GM12878 (cell line): ENCODE data around the gene MCC. TPM values are rescaled to one million over a fixed set of nuclear protein-coding genes. Genes with fewer than 3 reads are reported as not detected.

ENCODE experiments used
- ATAC-seq: fragments of 200-7000 bp; cut with Tn5 transposase; 3 replicates; pipeline ENCODE4 v1.9.1; 2020; ENCODE audit warnings: mild to moderate bottlenecking, moderate library complexity
- BruUV-seq: library from RNA; stranded (reverse); fragments of 400-500 nt; replicated peaks from 2 replicates; lab custom pipeline; 2021; lab: Mats Ljungman, UMichigan
- CTCF ChIA-PET: fragments of 300-600 bp; sonication (Branson Sonifier 250); formaldehyde crosslinking; extraction: SDS; loops from one replicate; lab custom pipeline; 2021; ENCODE audit warnings: inconsistent platforms; lab: Yijun Ruan, JAX
- POLR2A ChIA-PET: fragments of 350-600 bp; formaldehyde crosslinking; extraction: SDS; loops from one replicate; lab custom pipeline; 2021; ENCODE audit warnings: inconsistent platforms; lab: Charles Lee
- RAD21 ChIA-PET: fragments of 300-600 bp; sonication (Branson Sonifier 250); formaldehyde crosslinking; loops from one replicate; lab custom pipeline; 2023; ENCODE audit warnings: antibody characterized with exemption; ENCODE audit not compliant: unreplicated experiment; lab: Charles Lee
- SMC1A ChIA-PET: fragments of 300-600 bp; sonication (Branson Sonifier 250); formaldehyde crosslinking; loops from one replicate; lab custom pipeline; 2023; ENCODE audit not compliant: unreplicated experiment, uncharacterized antibody; lab: Charles Lee
- DNase-seq: peaks from one replicate; pipeline ENCODE4 v3.0.0-alpha.2; 2011; ENCODE audit warnings: low read depth, low spot score
- FAIRE-seq: peaks from 3 replicates; lab custom pipeline; 2011; peaks lifted over from hg19 to GRCh38; lab: Jason Lieb, UNC
- H2AFZ ChIP-seq: 2 replicates; pipeline ENCODE4 v1.6.0; 2011; ENCODE audit warnings: low read depth, low read length, control low read depth; ENCODE audit not compliant: control insufficient read depth
- H3K27ac ChIP-seq: 2 replicates; pipeline ENCODE4 v1.5.1; 2011; ENCODE audit warnings: control low read depth; ENCODE audit not compliant: control insufficient read depth, insufficient read depth
- H3K27me3 ChIP-seq, 2 experiments: replicated peaks in 1 of 2; 2 replicates each; pipeline versions ENCODE4 v1.6.0 to v1.6.1; 2011; ENCODE audit warnings: low read length in 1 of 2; ENCODE audit not compliant: control insufficient read depth in 2 of 2, insufficient read depth in 2 of 2
- H3K36me3 ChIP-seq, 2 experiments: 2 replicates each; pipeline ENCODE4 v1.5.1; 2011; ENCODE audit warnings: low read length in 1 of 2; ENCODE audit not compliant: control insufficient read depth in 2 of 2, insufficient read depth in 2 of 2
- H3K4me1 ChIP-seq: 2 replicates; pipeline ENCODE4 v1.6.1; 2011; ENCODE audit warnings: mild to moderate bottlenecking, low read length, moderate library complexity, mixed read lengths; ENCODE audit not compliant: control insufficient read depth, insufficient read depth
- H3K4me2 ChIP-seq: 2 replicates; pipeline ENCODE4 v1.6.0; 2011; ENCODE audit warnings: control low read depth; ENCODE audit not compliant: control insufficient read depth, insufficient read depth
- H3K4me3 ChIP-seq: fragments of 200-600 bp; sonication (generic); 2 replicates; pipeline ENCODE4 v1.5.1; 2016
- H3K79me2 ChIP-seq: 2 replicates; pipeline ENCODE4 v1.6.0; 2011; ENCODE audit warnings: low read length; ENCODE audit not compliant: control insufficient read depth, insufficient read depth
- H3K9ac ChIP-seq: 2 replicates; pipeline ENCODE4 v1.8.0; 2011; ENCODE audit warnings: low read length, control low read depth, mixed read lengths; ENCODE audit not compliant: control insufficient read depth, insufficient read depth
- H3K9me3 ChIP-seq: replicated peaks from 3 replicates; pipeline ENCODE4 v1.5.1; 2011; ENCODE audit warnings: mild to moderate bottlenecking, low read length; ENCODE audit not compliant: control insufficient read depth, insufficient read depth
- H4K20me1 ChIP-seq: 2 replicates; pipeline ENCODE4 v1.6.0; 2011; ENCODE audit not compliant: control insufficient read depth, insufficient read depth
- BCLAF1 ChIP-seq: fragments of 450-650 bp; IDR thresholded peaks from 2 replicates; pipeline ENCODE4 v1.6.1; 2017; ENCODE audit warnings: antibody characterized with exemption, mild to moderate bottlenecking, moderate library complexity
- FOXK2 ChIP-seq: fragments of 450-650 bp; IDR thresholded peaks from 2 replicates; pipeline ENCODE4 v1.6.1; 2017; ENCODE audit warnings: mild to moderate bottlenecking, moderate library complexity
- NFXL1 ChIP-seq: fragments of 450-650 bp; IDR thresholded peaks from 2 replicates; pipeline ENCODE4 v1.6.1; 2017; ENCODE audit warnings: antibody characterized with exemption, mild to moderate bottlenecking, borderline replicate concordance
- NR2F1 ChIP-seq: fragments of 450-650 bp; conservative IDR thresholded peaks from 2 replicates; pipeline ENCODE4 v1.6.1; 2017; ENCODE audit warnings: mild to moderate bottlenecking
- PML ChIP-seq: IDR thresholded peaks from 2 replicates; pipeline ENCODE4 v1.6.1; 2012; ENCODE audit warnings: low read length, inconsistent platforms
- POLR2AphosphoS2 ChIP-seq: IDR thresholded peaks from 2 replicates; pipeline ENCODE4 v1.6.1; 2011; ENCODE audit warnings: low read depth, mild to moderate bottlenecking, low read length, improper control_type of control experiment, moderate library complexity
- TAF1 ChIP-seq: IDR thresholded peaks from 2 replicates; pipeline ENCODE4 v1.6.1; 2011; ENCODE audit warnings: mild to moderate bottlenecking, low read depth, low read length, borderline replicate concordance
- TARDBP ChIP-seq: IDR thresholded peaks from 2 replicates; pipeline ENCODE4 v1.6.1; 2016; ENCODE audit warnings: borderline replicate concordance
- ZBED1 ChIP-seq: IDR thresholded peaks from 2 replicates; pipeline ENCODE4 v1.6.1; 2016; ENCODE audit warnings: borderline replicate concordance
- ZBTB4 ChIP-seq: fragments of 450-650 bp; formaldehyde crosslinking; IDR thresholded peaks from 2 replicates; pipeline ENCODE4 v1.4.0; 2022; ENCODE audit warnings: mild to moderate bottlenecking, moderate library complexity
- ZZZ3 ChIP-seq: IDR thresholded peaks from 2 replicates; pipeline ENCODE4 v1.6.1; 2011; ENCODE audit warnings: low read depth; ENCODE audit not compliant: control insufficient read depth, insufficient read length
- WGBS: methylation state at CpG from one replicate; pipeline ENCODE4 v1.1.6; 2016; ENCODE audit warnings: low lambda C conversion rate; ENCODE audit not compliant: insufficient replicate concordance, insufficient coverage; ENCODE audit errors: missing lambda C conversion rate; 5-methylcytosine and 5-hydroxymethylcytosine counted together
- in situ Hi-C: fragments of 300-500 bp; cut with MboI; formaldehyde crosslinking; loops from 9 replicates; pipeline ENCODE4 v1.14.3; 2018; ENCODE audit warnings: mixed read lengths
- intact Hi-C: fragments of 100-400 bp; cut with micrococcal nuclease; formaldehyde crosslinking; loops from one replicate; pipeline ENCODE4 v1.14.2; 2022; ENCODE audit not compliant: unreplicated experiment
- polyA plus RNA-seq, 11 experiments: library from polyadenylated mRNA; depleted of rRNA in 4 of 11; unstranded in 6 of 11; stranded (reverse) in 5 of 11; fragments of >200 nt; fragmentation: Nextera tagmentation in 4 of 11; fragmentation: Illumina TruSeq in 1 of 11; extraction: Ambion mirVana in 4 of 11; extraction: Trizol in 1 of 11; gene quantifications; 1 replicate in 1 of 11; 2 replicates in 10 of 11; pipeline versions ENCODE4 v1.2.1 to v1.2.3, GENCODE V29; 2011 to 2016; ENCODE audit warnings: inconsistent platforms in 2 of 11, missing spikeins in 2 of 11, low read depth in 1 of 11
- total RNA-seq, 4 experiments: library from RNA; depleted of rRNA in 3 of 4; stranded (reverse); fragments of >200 nt in 3 of 4; fragmentation: Illumina TruSeq in 1 of 4; extraction: Trizol in 1 of 4; gene quantifications; 2 replicates each; pipeline versions ENCODE4 v1.2.1 to v1.2.3, GENCODE V29; 2013 to 2021
- TF ChIP-seq, protein P1 (sequence below): IDR thresholded peaks from 2 replicates; pipeline ENCODE4 v1.6.1; 2011; ENCODE audit warnings: mild to moderate bottlenecking, low read depth, low read length, moderate library complexity; ENCODE audit not compliant: insufficient replicate concordance

The MCC gene
- total and polyA plus RNA-seq, 10 of the 15 experiments (the other 5 are each of a cell fraction or from before 2014, with no cell fraction given) = 0.03 to 0.86 (median 0.16) TPM

GRCh38 chr5:113195251-113195650, 293.0 kb downstream of the MCC start:
- no peaks in the 10 kb centered on the region for H3K36me3 ChIP-seq
- FAIRE-seq (no peak), DNase-seq (no peak), ATAC-seq (no peak)
- in situ Hi-C loops = no loop called here
- H3K9ac ChIP-seq = no peak overlapping the region
- no peaks in the 10 kb centered on the region for H4K20me1 ChIP-seq
- no peaks in the 10 kb centered on the region; the same call in 2 of the 3 replicates for H3K9me3 ChIP-seq
- H3K4me3 ChIP-seq = no peak overlapping the region
- H3K4me2 ChIP-seq = no peak overlapping the region
- BruUV-seq = no TSS peak
- 90% methylated on average over 3 of the region's 3 CpGs for WGBS
- no peak overlapping the region for H3K27ac ChIP-seq
- H3K27me3 ChIP-seq = no peaks in the 10 kb centered on the region
- H2AFZ ChIP-seq = no peak overlapping the region
- ChIA-PET POLR2A (no interaction called here), RAD21 (no interaction called here), SMC1A (no interaction called here), CTCF (no interaction called here)
- H3K79me2 ChIP-seq = no peaks in the 10 kb centered on the region
- intact Hi-C loops = no loop called here
- no peaks in the 10 kb centered on the region for H3K4me1 ChIP-seq
- no peak for TF ChIP-seq PML

GRCh38 chr5:113194591-113194990, 293.7 kb downstream of the MCC start:
- Histone ChIP-seq H3K9me3 (no peaks in the 10 kb centered on the region; the same call in 2 of the 3 replicates), H3K79me2 (no peaks in the 10 kb centered on the region), H3K27me3 (no peaks in the 10 kb centered on the region), H3K27ac (no peak overlapping the region), H3K4me1 (no peaks in the 10 kb centered on the region), H3K4me3 (no peak overlapping the region), H3K9ac (no peak overlapping the region), H2AFZ (no peak overlapping the region), H3K36me3 (no peaks in the 10 kb centered on the region), H3K4me2 (no peak overlapping the region), H4K20me1 (no peaks in the 10 kb centered on the region)
- ChIA-PET RAD21 (no interaction called here), CTCF (no interaction called here), POLR2A (no interaction called here), SMC1A (no interaction called here)
- BruUV-seq = no TSS peak
- in situ Hi-C loops (no loop called here), intact Hi-C loops (no loop called here)
- WGBS = 12% methylated on average over 5 of the region's 5 CpGs
- DNase-seq (no peak), FAIRE-seq (no peak), ATAC-seq (no peak)
- TF ChIP-seq NR2F1 = no peak
- TF ChIP-seq BCLAF1 = no peak
- no peak for TF ChIP-seq TAF1
- TF ChIP-seq ZBTB4 = no peak
- TF ChIP-seq TARDBP = no peak
- TF ChIP-seq, protein P1, sequence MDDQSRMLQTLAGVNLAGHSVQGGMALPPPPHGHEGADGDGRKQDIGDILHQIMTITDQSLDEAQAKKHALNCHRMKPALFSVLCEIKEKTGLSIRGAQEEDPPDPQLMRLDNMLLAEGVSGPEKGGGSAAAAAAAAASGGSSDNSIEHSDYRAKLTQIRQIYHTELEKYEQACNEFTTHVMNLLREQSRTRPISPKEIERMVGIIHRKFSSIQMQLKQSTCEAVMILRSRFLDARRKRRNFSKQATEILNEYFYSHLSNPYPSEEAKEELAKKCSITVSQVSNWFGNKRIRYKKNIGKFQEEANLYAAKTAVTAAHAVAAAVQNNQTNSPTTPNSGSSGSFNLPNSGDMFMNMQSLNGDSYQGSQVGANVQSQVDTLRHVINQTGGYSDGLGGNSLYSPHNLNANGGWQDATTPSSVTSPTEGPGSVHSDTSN = no peak
- TF ChIP-seq FOXK2 = no peak
- TF ChIP-seq ZZZ3 = no peak
- TF ChIP-seq NFXL1 = no peak
- no peak for TF ChIP-seq ZBED1
- no peak for TF ChIP-seq POLR2AphosphoS2
